ENCODE data around the gene KDR. TPM values are rescaled to one million over a fixed set of nuclear protein-coding genes. Genes with fewer than 3 reads are reported as not detected.

Gene KDR
- total and polyA plus RNA-seq, 4 experiments from 2014 or later: not detected

DNA sequence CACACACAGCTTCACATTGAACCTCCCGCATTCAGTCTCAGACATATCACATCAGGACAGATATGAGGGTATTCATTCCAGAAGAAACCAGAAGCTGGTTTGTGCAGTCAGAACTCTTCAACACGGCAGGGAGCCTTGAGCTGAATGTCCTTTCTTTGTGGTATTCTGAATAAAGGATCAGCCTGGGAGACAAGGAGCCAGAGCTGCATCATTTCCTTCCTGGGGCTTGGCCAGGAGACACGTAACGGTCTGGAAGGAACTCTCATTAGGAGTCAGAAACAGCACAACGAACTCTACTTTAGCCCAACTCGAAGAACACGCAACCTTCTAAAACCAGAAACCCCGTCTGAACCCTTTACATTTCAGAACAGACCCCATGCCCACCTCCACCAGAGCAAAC is 46.4 kb downstream of the KDR start:
- ChIA-PET POLR2A (ENCODE audit: partially characterized antibody) (no interaction called here), CTCF (ENCODE audit: partially characterized antibody) (no interaction called here)
- no peak overlapping the region for H3K27ac Mint-ChIP-seq
- Histone ChIP-seq H3K9me3 (ENCODE audit: control insufficient read depth in 1 of 2, low read length in 2 of 2) (no peaks in the 10 kb centered on the region), H3K27me3 (ENCODE audit: insufficient read depth, low read length) (no peaks in the 10 kb centered on the region), H3K4me3 (ENCODE audit: low read length in 2 of 2) (no peak overlapping the region), H3K27ac (ENCODE audit: low read depth, low read length) (no peak overlapping the region), H3K36me3 (ENCODE audit: insufficient read depth, low read length) (no peaks in the 10 kb centered on the region), H3K4me1 (ENCODE audit: insufficient read depth, low read length) (no peaks in the 10 kb centered on the region)
- no peak for DNase-seq
- no peak overlapping the region for H3K4me3 Mint-ChIP-seq
- no peaks in the 10 kb centered on the region for H3K36me3 Mint-ChIP-seq
- no peaks in the 10 kb centered on the region for H3K4me1 Mint-ChIP-seq
- peaks cover 4 to 8% of the 10 kb centered on the region in 2 donors for H3K27me3 Mint-ChIP-seq
- intact Hi-C loops (cut with micrococcal nuclease): no loop called here
- H3K9me3 Mint-ChIP-seq: peaks cover 0 to 2% (median 0%) of the 10 kb centered on the region in 8 donors

GRCh38 chr4:55077577-55077976 is 47.8 kb downstream of the KDR start:
- Mint-ChIP-seq H3K9me3 (peaks cover 0 to 2% (median 0%) of the 10 kb centered on the region in 8 donors), H3K27ac (no peak overlapping the region), H3K4me1 (no peaks in the 10 kb centered on the region), H3K27me3 (peaks cover 4 to 7% of the 10 kb centered on the region in 2 donors), H3K4me3 (no peak overlapping the region), H3K36me3 (no peaks in the 10 kb centered on the region)
- ChIA-PET POLR2A (ENCODE audit: partially characterized antibody) (no interaction called here), CTCF (ENCODE audit: partially characterized antibody) (no interaction called here)
- no peaks in the 10 kb centered on the region for H3K36me3 ChIP-seq (ENCODE audit: insufficient read depth, low read length)
- H3K27ac ChIP-seq (ENCODE audit: low read depth, low read length): no peak overlapping the region
- H3K27me3 ChIP-seq (ENCODE audit: insufficient read depth, low read length): no peaks in the 10 kb centered on the region
- H3K9me3 ChIP-seq (ENCODE audit: control insufficient read depth in 1 of 2, low read length in 2 of 2): no peaks in the 10 kb centered on the region
- no peak for DNase-seq
- intact Hi-C loops (cut with micrococcal nuclease): no loop called here
- H3K4me3 ChIP-seq (ENCODE audit: low read length in 2 of 2): no peak overlapping the region
- no peaks in the 10 kb centered on the region for H3K4me1 ChIP-seq (ENCODE audit: insufficient read depth, low read length)

GRCh38 chr4:55075823-55076716 is 49.3 kb downstream of the KDR start:
- Mint-ChIP-seq H3K27ac (no peak overlapping the region), H3K4me3 (no peak overlapping the region), H3K4me1 (no peaks in the 10 kb centered on the region), H3K36me3 (no peaks in the 10 kb centered on the region), H3K9me3 (peaks cover 0 to 2% (median 0%) of the 10 kb centered on the region in 8 donors), H3K27me3 (peaks cover 4 to 7% of the 10 kb centered on the region in 2 donors)
- H3K4me3 ChIP-seq (ENCODE audit: low read length in 2 of 2): no peak overlapping the region
- DNase-seq: no peak
- ChIA-PET CTCF (ENCODE audit: partially characterized antibody) (no interaction called here), POLR2A (ENCODE audit: partially characterized antibody) (no interaction called here)
- H3K9me3 ChIP-seq (ENCODE audit: control insufficient read depth in 1 of 2, low read length in 2 of 2): no peaks in the 10 kb centered on the region
- no peaks in the 10 kb centered on the region for H3K27me3 ChIP-seq (ENCODE audit: insufficient read depth, low read length)
- H3K36me3 ChIP-seq (ENCODE audit: insufficient read depth, low read length): no peaks in the 10 kb centered on the region
- intact Hi-C loops (cut with micrococcal nuclease): no loop called here
- no peaks in the 10 kb centered on the region for H3K4me1 ChIP-seq (ENCODE audit: insufficient read depth, low read length)
- H3K27ac ChIP-seq (ENCODE audit: low read depth, low read length): no peak overlapping the region

DNA sequence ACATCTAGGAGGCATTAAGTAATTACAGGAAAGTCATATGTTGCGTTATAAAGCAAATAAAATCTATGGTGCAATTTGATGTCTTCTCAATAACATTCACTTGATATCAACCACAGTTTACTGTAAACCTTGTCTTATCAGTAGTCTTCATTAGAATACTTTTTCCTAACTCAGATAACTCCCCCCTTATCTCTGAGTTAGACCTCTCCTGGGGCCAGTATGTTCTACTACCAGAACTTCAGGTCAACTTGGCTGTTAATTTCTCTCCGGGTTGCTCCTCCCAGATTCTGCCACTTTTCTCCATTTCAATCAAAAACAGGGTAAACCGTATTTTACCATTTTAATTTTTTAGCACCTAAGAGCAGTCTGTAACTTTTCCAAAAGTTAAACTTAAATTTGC is 50.0 kb downstream of the KDR start:
- Mint-ChIP-seq H3K9me3 (peaks cover 0 to 2% (median 0%) of the 10 kb centered on the region in 8 donors), H3K4me1 (no peaks in the 10 kb centered on the region), H3K36me3 (no peaks in the 10 kb centered on the region), H3K27me3 (peaks cover 4 to 10% of the 10 kb centered on the region in 2 donors), H3K27ac (no peak overlapping the region), H3K4me3 (no peak overlapping the region)
- ChIA-PET CTCF (ENCODE audit: partially characterized antibody) (no interaction called here), POLR2A (ENCODE audit: partially characterized antibody) (no interaction called here)
- Histone ChIP-seq H3K36me3 (ENCODE audit: insufficient read depth, low read length) (no peaks in the 10 kb centered on the region), H3K4me1 (ENCODE audit: insufficient read depth, low read length) (no peaks in the 10 kb centered on the region), H3K27ac (ENCODE audit: low read depth, low read length) (no peak overlapping the region), H3K27me3 (ENCODE audit: insufficient read depth, low read length) (no peaks in the 10 kb centered on the region), H3K4me3 (ENCODE audit: low read length in 2 of 2) (no peak overlapping the region), H3K9me3 (ENCODE audit: control insufficient read depth in 1 of 2, low read length in 2 of 2) (no peaks in the 10 kb centered on the region)
- no peak for DNase-seq
- intact Hi-C loops (cut with micrococcal nuclease): no loop called here

DNA sequence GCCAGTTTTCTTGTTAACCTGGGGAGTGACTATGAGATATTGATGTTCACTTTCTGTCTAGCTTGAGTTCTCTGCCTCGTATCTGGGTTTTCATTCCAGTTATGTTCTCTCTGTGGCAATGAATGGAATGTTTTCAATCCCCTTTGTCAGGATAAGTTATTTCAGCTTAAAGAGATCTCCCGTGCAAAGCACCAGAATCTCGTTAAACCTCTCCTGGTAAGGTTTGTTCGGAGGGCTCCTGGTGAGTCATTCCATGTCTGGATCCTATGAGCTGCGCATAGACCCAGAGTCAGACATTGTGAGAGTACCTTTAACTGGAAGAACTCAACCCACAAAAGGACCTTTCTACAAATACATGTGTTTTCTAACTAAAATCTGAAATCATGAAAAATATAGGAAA is 51.0 kb downstream of the KDR start:
- H3K27me3 Mint-ChIP-seq: peaks cover 4 to 8% of the 10 kb centered on the region in 2 donors
- intact Hi-C loops (cut with micrococcal nuclease): no loop called here
- POLR2A ChIA-PET (ENCODE audit: partially characterized antibody): no interaction called here

GRCh38 chr4:55071951-55072350 is 53.4 kb downstream of the KDR start:
- Histone ChIP-seq H3K36me3 (ENCODE audit: insufficient read depth, low read length) (no peaks in the 10 kb centered on the region), H3K4me1 (ENCODE audit: insufficient read depth, low read length) (no peaks in the 10 kb centered on the region), H3K4me3 (ENCODE audit: low read length in 2 of 2) (no peak overlapping the region), H3K27me3 (ENCODE audit: insufficient read depth, low read length) (no peaks in the 10 kb centered on the region), H3K27ac (ENCODE audit: low read depth, low read length) (no peak overlapping the region), H3K9me3 (ENCODE audit: control insufficient read depth in 1 of 2, low read length in 2 of 2) (no peaks in the 10 kb centered on the region)
- intact Hi-C loops (cut with micrococcal nuclease): no loop called here
- no peaks in the 10 kb centered on the region for H3K36me3 Mint-ChIP-seq
- no peak for DNase-seq
- H3K4me3 Mint-ChIP-seq: no peak overlapping the region
- CTCF ChIA-PET (ENCODE audit: partially characterized antibody): no interaction called here
- no peak overlapping the region for H3K27ac Mint-ChIP-seq
- H3K4me1 Mint-ChIP-seq: no peaks in the 10 kb centered on the region
- POLR2A ChIA-PET (ENCODE audit: partially characterized antibody): no interaction called here
- peaks cover 4 to 9% of the 10 kb centered on the region in 2 donors for H3K27me3 Mint-ChIP-seq
- no peaks in the 10 kb centered on the region for H3K9me3 Mint-ChIP-seq

More for the DNA sequence above, 51.0 kb downstream of the KDR start:
- no peak overlapping the region for H3K4me3 ChIP-seq (ENCODE audit: low read length in 2 of 2)
- CTCF ChIA-PET (ENCODE audit: partially characterized antibody): no interaction called here
- Mint-ChIP-seq H3K9me3 (peaks cover 0 to 1% (median 0%) of the 10 kb centered on the region in 8 donors), H3K4me3 (no peak overlapping the region), H3K4me1 (no peaks in the 10 kb centered on the region), H3K36me3 (no peaks in the 10 kb centered on the region), H3K27ac (no peak overlapping the region)
- H3K36me3 ChIP-seq (ENCODE audit: insufficient read depth, low read length): no peaks in the 10 kb centered on the region
- no peak overlapping the region for H3K27ac ChIP-seq (ENCODE audit: low read depth, low read length)
- no peaks in the 10 kb centered on the region for H3K9me3 ChIP-seq (ENCODE audit: control insufficient read depth in 1 of 2, low read length in 2 of 2)
- H3K27me3 ChIP-seq (ENCODE audit: insufficient read depth, low read length): no peaks in the 10 kb centered on the region
- no peak for DNase-seq
- H3K4me1 ChIP-seq (ENCODE audit: insufficient read depth, low read length): no peaks in the 10 kb centered on the region

DNA sequence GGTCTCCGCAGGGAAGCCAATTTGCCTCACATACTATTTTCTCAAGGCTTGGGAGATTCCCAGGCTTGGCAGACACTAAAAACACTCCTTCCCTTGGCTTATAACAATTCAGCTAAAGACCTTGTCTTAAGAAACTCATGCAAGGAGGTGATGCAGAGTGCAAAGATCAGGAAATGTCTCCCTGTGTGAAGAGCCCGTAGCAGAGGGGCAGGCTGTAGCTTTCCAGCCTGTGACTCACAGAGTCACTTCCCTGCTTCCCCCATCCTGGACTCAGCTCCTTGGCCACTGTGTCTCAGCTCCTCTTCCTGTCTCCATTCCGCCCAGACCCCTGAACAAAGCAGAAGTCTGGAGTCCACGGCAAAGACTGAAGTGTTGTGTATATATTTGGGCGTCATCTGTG is 56.1 kb downstream of the KDR start:
- Histone ChIP-seq H3K4me3 (ENCODE audit: low read length in 2 of 2) (no peak overlapping the region), H3K4me1 (ENCODE audit: insufficient read depth, low read length) (no peaks in the 10 kb centered on the region), H3K27ac (ENCODE audit: low read depth, low read length) (no peak overlapping the region), H3K9me3 (ENCODE audit: control insufficient read depth in 1 of 2, low read length in 2 of 2) (no peaks in the 10 kb centered on the region), H3K27me3 (ENCODE audit: insufficient read depth, low read length) (no peaks in the 10 kb centered on the region), H3K36me3 (ENCODE audit: insufficient read depth, low read length) (no peaks in the 10 kb centered on the region)
- no peaks in the 10 kb centered on the region for H3K4me1 Mint-ChIP-seq
- intact Hi-C loops (cut with micrococcal nuclease): no loop called here
- no peak overlapping the region for H3K4me3 Mint-ChIP-seq
- H3K9me3 Mint-ChIP-seq: peaks cover 0 to 2% (median 0%) of the 10 kb centered on the region in 8 donors
- ChIA-PET POLR2A (ENCODE audit: partially characterized antibody) (no interaction called here), CTCF (ENCODE audit: partially characterized antibody) (no interaction called here)
- H3K27me3 Mint-ChIP-seq: peaks cover 1 to 5% of the 10 kb centered on the region in 2 donors
- H3K27ac Mint-ChIP-seq: no peak overlapping the region
- H3K36me3 Mint-ChIP-seq: no peaks in the 10 kb centered on the region
- DNase-seq: no peak

All from CD4-positive, alpha-beta memory T cell (primary cell).